HepG2 (cell line): ENCODE measurements around the gene KPNA3. TPM values are rescaled to one million over a fixed set of nuclear protein-coding genes. Genes with fewer than 3 reads are reported as not detected.

Experiments
- ATF1 ChIP-seq: IDR thresholded peaks from 2 replicates; pipeline ENCODE4 v1.6.1; 2016; ENCODE audit warnings: mild to moderate bottlenecking, control low read depth
- FOXP4 ChIP-seq: sonication (generic); formaldehyde crosslinking; IDR thresholded peaks from 2 replicates; pipeline ENCODE4 v1.4.0; 2020; ENCODE audit warnings: missing genetic modification reagents
- GLMP ChIP-seq: sonication (generic); formaldehyde crosslinking; IDR thresholded peaks from 2 replicates; pipeline ENCODE4 v1.9.0; 2021; ENCODE audit warnings: missing genetic modification reagents, mild to moderate bottlenecking, borderline replicate concordance
- HMG20B ChIP-seq: conservative IDR thresholded peaks from 2 replicates; pipeline ENCODE4 v1.6.1; 2016; ENCODE audit warnings: missing genetic modification reagents, missing compliant biosample characterization
- PCBP2 ChIP-seq: fragments of 200-400 bp; formaldehyde crosslinking; optimal IDR thresholded peaks from 2 replicates; pipeline ENCODE3; 2018; ENCODE audit warnings: low read length, low read depth; ENCODE audit not compliant: poor library complexity, severe bottlenecking
- PRDM4 ChIP-seq: sonication (generic); formaldehyde crosslinking; IDR thresholded peaks from 2 replicates; pipeline ENCODE4 v1.9.0; 2021; ENCODE audit warnings: missing genetic modification reagents, borderline replicate concordance
- U2AF2 ChIP-seq: fragments of 200-400 bp; formaldehyde crosslinking; IDR thresholded peaks from 2 replicates; pipeline ENCODE4 v1.6.1; 2017; ENCODE audit warnings: low read depth, mild to moderate bottlenecking, low read length
- ZBTB40 ChIP-seq, 2 experiments: fragments of 450-650 bp in 1 of 2; sonication (generic) in 1 of 2; formaldehyde crosslinking in 1 of 2; IDR thresholded peaks; 2 replicates each; pipeline versions ENCODE4 v1.6.1 to v1.8.0; 2016 to 2022; ENCODE audit warnings: antibody characterized with exemption in 1 of 2, mild to moderate bottlenecking in 1 of 2, missing genetic modification reagents in 1 of 2
- ZNF136 ChIP-seq: sonication (generic); formaldehyde crosslinking; IDR thresholded peaks from 2 replicates; pipeline ENCODE4 v1.8.1; 2022; ENCODE audit warnings: low read depth, mild to moderate bottlenecking, moderate library complexity, missing genetic modification reagents
- ZNF235 ChIP-seq: sonication (generic); formaldehyde crosslinking; IDR thresholded peaks from 2 replicates; pipeline ENCODE4 v1.8.1; 2023; ENCODE audit warnings: mild to moderate bottlenecking, missing genetic modification reagents, borderline replicate concordance
- ZNF652 ChIP-seq: IDR thresholded peaks from 2 replicates; pipeline ENCODE4 v1.6.1; 2016; ENCODE audit warnings: low read depth, borderline replicate concordance
- ZNF713 ChIP-seq: sonication (generic); formaldehyde crosslinking; IDR thresholded peaks from 2 replicates; pipeline ENCODE4 v1.4.0; 2020; ENCODE audit warnings: mild to moderate bottlenecking, missing genetic modification reagents
- polyA plus RNA-seq, 8 experiments: library from polyadenylated mRNA; depleted of rRNA in 3 of 8; stranded (reverse) in 7 of 8; unstranded in 1 of 8; fragments of >200 nt; fragmentation: Illumina TruSeq in 4 of 8; extraction: Trizol in 4 of 8; gene quantifications; 2 replicates each; pipeline versions ENCODE4 v1.2.1 to v1.2.3, GENCODE V29; 2011 to 2016; ENCODE audit warnings: low read depth in 4 of 8, missing spikeins in 1 of 8, mixed read lengths in 1 of 8; ENCODE audit not compliant: insufficient read depth in 1 of 8
- total RNA-seq, 5 experiments: library from RNA; depleted of rRNA; stranded (reverse); fragments of >200 nt; fragmentation: Illumina TruSeq; extraction: Trizol; gene quantifications; 2 replicates each; pipeline ENCODE4 v1.2.3, GENCODE V29; 2016; ENCODE audit warnings: low read depth in 1 of 5

KPNA3 gene
- total and polyA plus RNA-seq, 2 of the 13 experiments (the other 11 are each of a cell fraction or from before 2014, with no cell fraction given) = 13.0 to 28.9 TPM

- TF ChIP-seq PRDM4 (CRISPR knock-in tag) = no peak; the same call in 1 of the 2 replicates
- TF ChIP-seq HMG20B (CRISPR knock-in tag) = 0 out of 2 replicates have a peak, but pooled peaks have one; percentile 28
- TF ChIP-seq PCBP2 = no peak
- TF ChIP-seq ATF1 (CRISPR knock-in tag) = no peak
- no peak for TF ChIP-seq GLMP (CRISPR knock-in tag)
- TF ChIP-seq ZNF136 (CRISPR knock-in tag) = no peak
- no peak for TF ChIP-seq ZNF235 (CRISPR knock-in tag)
- TF ChIP-seq FOXP4 (CRISPR knock-in tag) = peak; percentile 63; the same call in 1 of the 2 replicates
- no peak for TF ChIP-seq ZNF713 (CRISPR knock-in tag)
- TF ChIP-seq ZBTB40 (IDR thresholded peaks at IDR 0.05) = no peak
- TF ChIP-seq ZBTB40 (CRISPR knock-in tag; IDR thresholded peaks at IDR 0.05) = peak; percentile 85
- no peak for TF ChIP-seq ZNF652 (CRISPR knock-in tag)
- no peak for TF ChIP-seq U2AF2
Measured at GRCh38 chr13:49690995-49691784, 101.3 kb downstream of the KPNA3 start, which contains the start of gene EBPL (continued).
